ENCODE data around the gene SMC3.

Gene SMC3

GRCh38 chr10:110540031-110540430 is 27.5 kb upstream of the SMC3 start:
- DNase-seq = no peak
- intact Hi-C loops (cut with DNase I) = no loop called here

DNA sequence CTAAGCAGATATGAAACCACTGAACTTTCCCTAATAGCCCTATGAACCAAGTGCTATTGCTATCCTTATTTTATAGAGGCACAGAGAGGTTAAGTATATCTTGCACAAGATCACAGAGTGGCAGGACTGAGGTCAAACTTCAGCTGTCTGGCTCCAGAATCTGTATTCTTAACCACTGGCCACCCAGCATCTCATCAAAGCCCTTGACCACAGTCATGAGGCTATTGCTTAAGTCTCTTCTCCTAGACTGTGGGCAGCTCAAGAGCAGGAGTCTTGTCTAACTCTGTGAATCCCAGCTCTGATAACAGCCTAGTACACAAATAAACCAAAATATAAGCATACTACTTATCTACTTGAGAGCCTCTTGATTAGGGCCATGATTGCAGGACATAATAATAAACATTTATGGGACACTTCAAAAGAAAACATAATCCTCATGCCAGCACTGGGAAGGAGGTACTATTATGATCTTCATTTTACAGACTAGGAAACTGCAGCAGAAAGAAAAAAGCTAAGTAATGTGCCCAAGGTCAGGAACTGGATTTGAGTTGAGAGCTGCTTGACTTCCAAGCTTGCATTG is 22.4 kb upstream of the SMC3 start:
- DNase-seq = no peak
- intact Hi-C loops (cut with DNase I) = loop anchor here (5.0 kb wide), 2 partner anchors 43 to 408 kb away; no protein-coding TSS in a partner anchor

DNA sequence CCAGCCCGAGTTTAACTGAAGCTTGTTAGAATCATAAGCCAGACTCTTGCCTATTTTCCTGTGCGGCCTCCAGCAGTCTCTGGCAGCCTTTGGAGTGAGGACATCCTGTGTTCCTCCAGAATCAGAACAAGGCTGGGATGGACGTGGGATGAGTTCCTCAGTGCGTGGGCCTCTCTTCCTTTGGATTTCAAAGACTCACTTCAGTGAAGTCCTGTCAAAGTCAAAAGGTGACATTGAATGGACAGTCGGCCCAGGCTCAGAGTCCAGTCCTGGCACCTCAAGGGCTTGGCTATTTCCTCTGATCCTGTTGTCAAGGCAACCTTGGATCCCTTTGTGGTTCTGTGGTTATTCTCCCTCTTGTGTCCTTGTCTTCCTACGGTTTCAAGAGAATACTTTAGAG is 21.4 kb upstream of the SMC3 start:
- peak in 6 of 10 donors; percentile 8 to 85 (median 44) for DNase-seq
- intact Hi-C loops (cut with DNase I) = loop anchor here (2.0 to 5.0 kb wide), 3 partner anchors 44 to 409 kb away; no protein-coding TSS in a partner anchor

- DNase-seq = no peak
- intact Hi-C loops (cut with DNase I) = loop anchor here (1.0 to 5.0 kb wide), 5 partner anchors 20 to 409 kb away; no protein-coding TSS in a partner anchor
These were observed 20.9 kb upstream of the SMC3 start for GRCh38 chr10:110546499-110547110.

GRCh38 chr10:110547139-110547761 is 20.2 kb upstream of the SMC3 start:
- intact Hi-C loops (cut with DNase I) = loop anchor here (1.0 to 5.0 kb wide), 5 partner anchors 19 to 410 kb away; no protein-coding TSS in a partner anchor

DNA sequence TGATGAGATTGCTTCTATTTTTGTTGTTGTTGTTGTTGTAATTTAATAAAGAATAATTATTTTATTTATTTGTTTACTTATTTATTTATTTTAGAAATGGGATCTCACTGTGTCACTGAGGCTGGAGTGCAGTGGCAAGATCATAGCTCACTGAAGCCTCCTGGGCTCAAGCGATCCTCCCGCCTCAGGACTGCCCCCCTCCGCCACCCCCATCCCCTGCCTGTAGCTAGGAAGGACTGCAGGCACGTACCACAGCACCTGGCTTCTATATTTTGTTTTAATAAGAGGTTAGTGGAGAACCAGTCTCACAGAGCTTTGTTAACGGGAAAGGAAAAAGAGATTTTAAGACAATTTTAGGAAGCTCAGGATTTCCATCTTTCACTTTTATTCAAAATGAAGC is 19.5 kb upstream of the SMC3 start:
- DNase-seq = no peak
- intact Hi-C loops (cut with DNase I) = loop anchor here (5.0 kb wide), 2 partner anchors 46 to 411 kb away; no protein-coding TSS in a partner anchor

More at GRCh38 chr10:110547139-110547761, 20.2 kb upstream of the SMC3 start:
- DNase-seq = no peak

DNA sequence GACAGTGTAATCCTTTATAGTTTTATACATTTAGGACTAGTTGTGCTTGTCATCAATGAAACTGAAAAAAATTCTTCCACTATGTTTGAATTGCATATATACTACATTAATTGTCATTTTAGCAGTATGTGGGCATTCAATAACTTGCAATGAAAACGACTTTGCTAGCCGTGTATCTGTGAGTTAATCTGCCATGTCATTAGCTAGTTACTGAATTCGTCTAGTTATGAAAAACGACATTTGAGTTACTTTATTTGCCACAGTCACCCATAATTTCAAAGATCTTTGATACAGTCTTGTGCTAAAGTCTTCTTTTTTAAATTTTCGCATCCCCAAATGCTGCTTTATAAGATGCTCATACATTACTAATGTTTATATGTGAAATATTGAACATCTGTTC is 18.3 kb upstream of the SMC3 start:
- DNase-seq = no peak
- intact Hi-C loops (cut with DNase I) = loop anchor here (5.0 kb wide), 2 partner anchors 47 to 412 kb away; no protein-coding TSS in a partner anchor

- no peak for DNase-seq
These were observed 13.6 kb upstream of the SMC3 start for GRCh38 chr10:110553905-110554304.

GRCh38 chr10:110556296-110556695 is 11.2 kb upstream of the SMC3 start:
- DNase-seq = no peak
- intact Hi-C loops (cut with DNase I) = no loop called here

More at GRCh38 chr10:110553905-110554304, 13.6 kb upstream of the SMC3 start:
- intact Hi-C loops (cut with DNase I) = no loop called here

DNA sequence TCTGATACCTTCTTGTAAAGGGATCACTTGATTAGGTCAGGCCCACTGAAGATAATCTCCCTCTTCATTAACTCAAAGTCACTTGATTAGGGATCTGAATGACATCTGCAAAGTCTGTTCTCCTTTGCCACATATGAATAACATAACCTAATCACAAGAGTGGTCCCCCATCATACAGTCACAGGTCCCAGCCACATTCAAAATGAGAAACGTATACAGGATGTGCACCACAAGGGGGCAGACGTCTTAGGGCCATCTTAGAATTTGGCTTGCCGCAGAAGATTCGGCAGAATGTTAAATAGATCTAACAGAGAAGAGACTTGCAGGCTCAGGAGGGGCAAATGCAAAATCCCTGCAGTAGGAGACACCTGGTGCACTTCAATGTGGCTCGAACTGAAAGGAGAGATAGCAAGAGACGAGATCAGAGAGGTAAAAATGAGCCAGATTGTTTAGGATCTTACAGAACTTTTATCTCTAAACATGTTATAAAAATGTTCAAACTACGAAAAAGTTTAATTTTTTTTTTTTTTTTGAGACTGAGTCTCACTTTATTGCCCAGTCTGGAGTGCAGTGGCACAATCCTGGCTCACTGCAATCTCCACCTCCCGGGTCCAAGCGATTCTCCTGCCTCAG is 10.4 kb upstream of the SMC3 start:
- intact Hi-C loops (cut with DNase I) = no loop called here
- peak in 3 of 10 donors; percentile 10 to 38 (median 15) for DNase-seq

DNA sequence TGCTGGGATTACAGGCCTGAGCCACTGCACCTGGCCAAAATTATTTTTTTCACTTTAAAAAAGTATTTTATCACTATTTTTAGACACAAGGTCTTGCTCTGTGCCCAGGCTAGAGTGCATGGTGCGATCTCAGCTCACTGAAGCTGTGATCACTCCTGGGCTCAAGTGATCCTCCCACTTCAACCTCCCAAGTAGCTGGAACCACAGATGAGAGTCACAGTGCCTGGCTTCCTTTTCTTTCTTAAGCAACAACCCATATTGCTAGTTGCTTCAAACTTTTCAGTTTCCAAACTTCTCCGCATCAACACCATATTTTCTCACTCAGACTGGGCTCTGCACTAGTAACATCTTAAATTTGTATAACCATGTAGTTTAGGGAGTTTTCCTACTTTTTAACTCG is 9.5 kb upstream of the SMC3 start:
- intact Hi-C loops (cut with DNase I) = no loop called here
- DNase-seq = peak in 1 of 10 donors; percentile 24

DNA sequence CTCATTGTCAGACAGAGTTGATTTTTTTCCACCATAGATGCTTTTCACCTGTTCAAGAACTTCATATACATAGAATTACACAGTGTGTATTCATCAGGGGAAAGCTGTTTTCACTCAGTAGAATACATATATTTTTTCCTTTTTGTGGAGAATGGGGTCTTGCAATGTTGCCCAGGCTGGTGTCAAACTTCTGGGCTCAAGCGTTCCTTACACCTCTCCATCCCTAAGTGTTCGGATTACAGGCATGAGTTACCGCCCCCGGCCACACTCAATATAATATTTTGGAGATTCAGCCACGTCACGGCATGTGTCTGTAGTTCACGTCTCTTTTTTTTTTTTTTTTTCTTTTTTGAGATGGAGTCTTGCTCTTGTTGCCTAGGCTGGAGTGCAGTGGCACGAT is 7.5 kb upstream of the SMC3 start:
- DNase-seq = no peak
- intact Hi-C loops (cut with DNase I) = no loop called here

DNA sequence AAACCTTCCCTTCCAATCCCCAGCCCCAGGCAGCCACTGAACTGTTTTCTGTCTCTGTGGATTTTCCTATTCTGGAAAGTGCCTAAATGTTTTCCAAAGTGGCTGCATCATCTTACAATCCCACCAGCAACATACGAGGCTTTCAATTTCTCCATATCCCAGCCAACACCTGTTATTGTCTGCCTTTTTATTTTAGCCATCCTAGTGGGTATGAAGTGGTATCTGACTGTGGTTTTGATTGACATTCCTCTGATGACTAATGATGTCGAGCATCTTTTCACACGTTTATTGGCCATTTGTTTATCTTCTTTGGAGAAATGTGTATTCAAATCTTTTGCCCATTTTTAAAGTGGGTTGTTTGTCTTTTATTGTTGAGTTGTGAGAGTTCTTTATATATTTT is 6.2 kb upstream of the SMC3 start:
- DNase-seq = no peak
- intact Hi-C loops (cut with DNase I) = no loop called here

GRCh38 chr10:110562348-110562747 is 5.1 kb upstream of the SMC3 start:
- intact Hi-C loops (cut with DNase I) = no loop called here
- DNase-seq = no peak

DNA sequence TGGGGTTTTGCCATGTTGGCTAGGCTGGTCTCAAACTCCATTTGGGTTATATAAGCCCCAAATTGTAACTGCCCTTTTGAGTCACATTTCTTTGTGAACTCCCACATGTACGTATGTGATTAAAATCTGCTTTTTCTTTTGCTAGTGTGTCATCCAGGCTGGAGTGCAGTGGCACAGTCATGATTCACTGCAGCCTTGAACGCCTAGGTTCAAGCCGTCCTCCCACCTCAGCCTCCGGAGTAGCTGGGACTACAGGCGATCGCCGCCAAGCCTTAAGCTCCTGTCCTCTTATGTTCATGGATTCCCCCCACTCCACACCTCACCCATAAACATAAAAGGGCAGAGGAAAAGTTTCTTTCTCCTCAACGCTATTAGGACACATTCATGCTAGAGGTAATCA is 4.4 kb upstream of the SMC3 start:
- no peak for DNase-seq
- intact Hi-C loops (cut with DNase I) = no loop called here

GRCh38 chr10:110566472-110567200 is 859 bp upstream of the SMC3 start:
- no peak for DNase-seq
- intact Hi-C loops (cut with DNase I) = loop anchor here (1.0 to 5.0 kb wide), 2 partner anchors 19 to 254 kb away; no protein-coding TSS in a partner anchor

GRCh38 chr10:110568055-110568735 is 700 bp downstream of the SMC3 start:
- intact Hi-C loops (cut with DNase I) = loop anchor here (5.0 kb wide), 1 partner anchor 256 kb away; no protein-coding TSS in a partner anchor
- peak in 9 of 10 donors; percentile 18 to 89 (median 32) for DNase-seq

- DNase-seq = no peak
- intact Hi-C loops (cut with DNase I) = loop anchor here (5.0 kb wide), 1 partner anchor 257 kb away; no protein-coding TSS in a partner anchor
These were observed 1.6 kb downstream of the SMC3 start for GRCh38 chr10:110569122-110569521.

DNA sequence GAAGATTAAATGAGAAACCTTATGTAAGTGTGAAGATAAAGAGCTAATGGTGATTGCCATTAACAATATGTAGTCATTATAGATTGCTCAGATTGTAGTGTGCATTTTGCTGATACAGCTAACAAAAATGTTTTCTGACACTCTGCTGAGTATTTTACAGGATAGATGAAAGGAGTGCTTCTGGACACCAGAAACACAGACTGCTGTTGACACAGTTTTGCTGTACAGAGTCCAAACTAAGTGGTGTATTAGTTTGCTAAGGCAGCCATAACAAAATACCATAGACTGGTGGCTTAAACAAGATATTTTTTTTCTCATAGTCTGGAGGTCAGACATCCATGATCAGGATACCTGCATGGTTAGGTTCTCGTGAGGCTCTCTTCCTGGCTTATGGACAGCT is 2.2 kb downstream of the SMC3 start:
- no peak for DNase-seq
- intact Hi-C loops (cut with DNase I) = loop anchor here (5.0 kb wide), 1 partner anchor 257 kb away; no protein-coding TSS in a partner anchor
